HL-60 (cell line): ENCODE measurements around the gene EEF1AKMT1.
"Not testable (repeated sequence)": the region's sequence is repeated elsewhere in the genome, so short reads cannot be mapped to it uniquely, and the experiment has no call there.

Experiments
- DNase-seq, 2 experiments: peaks; one replicate each; pipeline ENCODE4 v3.0.0-alpha.2; 2010 to 2020; ENCODE audit warnings: low read depth in 1 of 2, low spot score in 1 of 2
- H3K27ac ChIP-seq: fragments of 250-450 bp; sonication (Bioruptor Pico); replicated peaks from 2 replicates; pipeline ENCODE4 v1.5.1; 2020; ENCODE audit warnings: mild to moderate bottlenecking, moderate library complexity
- H3K27me3 ChIP-seq: fragments of 250-450 bp; sonication (Bioruptor Pico); 2 replicates; pipeline ENCODE4 v1.5.1; 2021; ENCODE audit warnings: mild to moderate bottlenecking, moderate library complexity; ENCODE audit not compliant: insufficient read depth, poor library complexity, severe bottlenecking
- H3K4me3 ChIP-seq: replicated peaks from 2 replicates; pipeline ENCODE4 v1.5.1; 2011; ENCODE audit warnings: mild to moderate bottlenecking, control low read depth, low read length; ENCODE audit not compliant: insufficient read depth
- GABPA ChIP-seq: IDR thresholded peaks from 2 replicates; pipeline ENCODE4 v1.6.1; 2012; ENCODE audit warnings: low read depth
- POLR2AphosphoS5 ChIP-seq: IDR thresholded peaks from 2 replicates; pipeline ENCODE4 v1.6.1; 2012; ENCODE audit warnings: low read depth
- SPI1 ChIP-seq: IDR thresholded peaks from 2 replicates; pipeline ENCODE4 v1.6.1; 2012; ENCODE audit warnings: low read depth, mild to moderate bottlenecking, borderline replicate concordance
- TF ChIP-seq, protein P1 (sequence below): IDR thresholded peaks from 2 replicates; pipeline ENCODE4 v1.6.1; 2012; ENCODE audit warnings: low read depth; ENCODE audit not compliant: insufficient replicate concordance
- TF ChIP-seq, protein P2 (sequence below): IDR thresholded peaks from one replicate; pipeline ENCODE4 v1.5.1; 2011; ENCODE audit warnings: low read length, control low read depth, inconsistent platforms; ENCODE audit not compliant: insufficient read depth

The EEF1AKMT1 gene

DNA sequence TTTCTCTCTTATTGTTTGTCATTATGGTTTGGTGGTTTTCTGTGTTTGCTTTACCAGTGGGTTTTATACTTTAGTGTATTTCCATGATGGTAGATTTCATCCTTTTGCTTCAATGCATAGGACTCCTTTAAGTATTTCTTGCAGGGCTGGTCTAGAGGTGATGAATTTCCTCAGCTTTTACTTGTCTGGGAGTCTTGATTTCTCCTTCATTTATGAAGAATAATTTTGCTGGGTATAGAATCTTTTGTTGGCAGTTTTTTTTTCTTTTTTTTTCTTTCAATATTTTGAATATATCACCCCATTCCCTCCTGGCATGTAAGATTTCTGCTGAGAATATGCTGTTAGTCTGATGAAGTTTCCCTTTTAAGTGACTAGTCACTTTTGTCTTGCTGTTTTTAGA is 19.8 kb downstream of the EEF1AKMT1 start:
- H3K4me3 ChIP-seq: no peak overlapping the region
- no peak for DNase-seq
- TF ChIP-seq, protein P1, sequence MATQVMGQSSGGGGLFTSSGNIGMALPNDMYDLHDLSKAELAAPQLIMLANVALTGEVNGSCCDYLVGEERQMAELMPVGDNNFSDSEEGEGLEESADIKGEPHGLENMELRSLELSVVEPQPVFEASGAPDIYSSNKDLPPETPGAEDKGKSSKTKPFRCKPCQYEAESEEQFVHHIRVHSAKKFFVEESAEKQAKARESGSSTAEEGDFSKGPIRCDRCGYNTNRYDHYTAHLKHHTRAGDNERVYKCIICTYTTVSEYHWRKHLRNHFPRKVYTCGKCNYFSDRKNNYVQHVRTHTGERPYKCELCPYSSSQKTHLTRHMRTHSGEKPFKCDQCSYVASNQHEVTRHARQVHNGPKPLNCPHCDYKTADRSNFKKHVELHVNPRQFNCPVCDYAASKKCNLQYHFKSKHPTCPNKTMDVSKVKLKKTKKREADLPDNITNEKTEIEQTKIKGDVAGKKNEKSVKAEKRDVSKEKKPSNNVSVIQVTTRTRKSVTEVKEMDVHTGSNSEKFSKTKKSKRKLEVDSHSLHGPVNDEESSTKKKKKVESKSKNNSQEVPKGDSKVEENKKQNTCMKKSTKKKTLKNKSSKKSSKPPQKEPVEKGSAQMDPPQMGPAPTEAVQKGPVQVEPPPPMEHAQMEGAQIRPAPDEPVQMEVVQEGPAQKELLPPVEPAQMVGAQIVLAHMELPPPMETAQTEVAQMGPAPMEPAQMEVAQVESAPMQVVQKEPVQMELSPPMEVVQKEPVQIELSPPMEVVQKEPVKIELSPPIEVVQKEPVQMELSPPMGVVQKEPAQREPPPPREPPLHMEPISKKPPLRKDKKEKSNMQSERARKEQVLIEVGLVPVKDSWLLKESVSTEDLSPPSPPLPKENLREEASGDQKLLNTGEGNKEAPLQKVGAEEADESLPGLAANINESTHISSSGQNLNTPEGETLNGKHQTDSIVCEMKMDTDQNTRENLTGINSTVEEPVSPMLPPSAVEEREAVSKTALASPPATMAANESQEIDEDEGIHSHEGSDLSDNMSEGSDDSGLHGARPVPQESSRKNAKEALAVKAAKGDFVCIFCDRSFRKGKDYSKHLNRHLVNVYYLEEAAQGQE: no peak
- TF ChIP-seq, protein P2, sequence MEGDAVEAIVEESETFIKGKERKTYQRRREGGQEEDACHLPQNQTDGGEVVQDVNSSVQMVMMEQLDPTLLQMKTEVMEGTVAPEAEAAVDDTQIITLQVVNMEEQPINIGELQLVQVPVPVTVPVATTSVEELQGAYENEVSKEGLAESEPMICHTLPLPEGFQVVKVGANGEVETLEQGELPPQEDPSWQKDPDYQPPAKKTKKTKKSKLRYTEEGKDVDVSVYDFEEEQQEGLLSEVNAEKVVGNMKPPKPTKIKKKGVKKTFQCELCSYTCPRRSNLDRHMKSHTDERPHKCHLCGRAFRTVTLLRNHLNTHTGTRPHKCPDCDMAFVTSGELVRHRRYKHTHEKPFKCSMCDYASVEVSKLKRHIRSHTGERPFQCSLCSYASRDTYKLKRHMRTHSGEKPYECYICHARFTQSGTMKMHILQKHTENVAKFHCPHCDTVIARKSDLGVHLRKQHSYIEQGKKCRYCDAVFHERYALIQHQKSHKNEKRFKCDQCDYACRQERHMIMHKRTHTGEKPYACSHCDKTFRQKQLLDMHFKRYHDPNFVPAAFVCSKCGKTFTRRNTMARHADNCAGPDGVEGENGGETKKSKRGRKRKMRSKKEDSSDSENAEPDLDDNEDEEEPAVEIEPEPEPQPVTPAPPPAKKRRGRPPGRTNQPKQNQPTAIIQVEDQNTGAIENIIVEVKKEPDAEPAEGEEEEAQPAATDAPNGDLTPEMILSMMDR: no peak
- TF ChIP-seq GABPA (no peak), SPI1 (no peak), POLR2AphosphoS5 (no peak)
- H3K27ac ChIP-seq: no peak overlapping the region
- H3K27me3 ChIP-seq: no peaks in the 10 kb centered on the region

DNA sequence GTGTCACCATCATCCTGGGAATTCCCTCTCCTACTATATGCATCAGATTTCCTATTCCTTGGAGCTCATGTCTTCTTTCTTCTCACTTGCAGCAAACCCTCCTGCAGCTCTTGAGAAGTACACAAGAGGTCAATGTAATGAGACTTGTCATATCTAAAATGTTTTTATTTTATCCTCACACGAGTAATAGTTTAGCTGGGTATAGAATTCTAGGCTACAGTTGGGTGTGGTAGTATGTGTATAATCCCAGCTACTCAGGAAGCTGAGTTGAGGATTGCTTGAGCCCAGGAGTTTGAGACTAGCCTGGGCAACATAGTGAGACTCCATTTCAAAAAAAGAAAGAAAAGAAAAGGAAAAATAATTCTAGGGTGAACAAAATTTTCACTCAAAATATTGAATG is 24.4 kb downstream of the EEF1AKMT1 start:
- DNase-seq: no peak
- no peak overlapping the region for H3K4me3 ChIP-seq
- H3K27ac ChIP-seq: no peak overlapping the region
- no peaks in the 10 kb centered on the region for H3K27me3 ChIP-seq
- TF ChIP-seq, protein P1: no peak
- TF ChIP-seq POLR2AphosphoS5 (no peak), SPI1 (no peak)

DNA sequence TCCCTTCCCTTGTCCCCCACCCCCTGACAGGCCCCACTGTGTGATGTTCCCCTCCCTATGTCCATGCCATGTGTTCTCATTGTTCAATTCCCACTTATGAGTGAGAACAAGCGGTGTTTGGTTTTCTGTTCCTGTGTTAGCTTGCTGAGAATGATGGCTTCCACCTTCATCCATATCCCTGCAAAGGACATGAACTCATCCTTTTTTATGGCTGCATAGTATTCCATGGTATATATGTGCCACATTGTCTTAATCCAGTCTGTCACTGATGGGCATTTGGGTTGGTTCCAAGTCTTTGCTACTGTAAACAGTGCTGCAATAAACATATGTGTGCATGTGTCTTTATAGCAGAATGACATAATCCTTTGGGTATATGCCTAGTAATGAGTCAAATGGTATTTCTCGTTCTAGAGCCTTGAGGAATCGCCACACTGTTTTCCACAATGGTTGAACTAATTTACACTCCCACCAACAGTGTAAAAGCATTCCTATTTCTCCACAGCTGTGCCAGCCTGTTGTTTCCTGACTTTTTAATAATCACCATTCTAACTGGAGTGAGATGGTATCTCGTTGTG is 29.8 kb downstream of the EEF1AKMT1 start:
- not testable (repeated sequence) for H3K27me3 ChIP-seq, H3K27ac ChIP-seq, DNase-seq, H3K4me3 ChIP-seq

DNA sequence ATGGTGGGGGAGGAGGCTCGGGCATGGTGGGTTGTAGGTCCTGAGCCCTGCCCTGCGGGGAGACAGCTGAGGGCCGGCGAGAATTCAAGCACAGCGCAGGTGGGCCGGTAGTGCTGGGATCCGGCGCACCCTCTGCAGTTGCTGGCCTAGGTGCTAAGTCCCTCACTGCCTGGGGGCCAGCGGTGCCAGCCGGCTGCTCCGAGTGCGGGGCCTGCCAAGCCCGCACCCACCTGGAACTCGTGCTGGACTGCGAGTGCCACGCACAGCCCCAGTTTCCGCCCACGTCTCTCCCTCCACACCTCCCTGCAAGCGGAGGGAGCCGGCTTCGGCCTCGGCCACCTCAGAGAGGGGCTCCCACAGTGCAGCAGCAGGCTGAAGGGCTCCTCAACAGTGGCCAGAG is 33.7 kb downstream of the EEF1AKMT1 start:
- DNase-seq: no peak
- no peak for TF ChIP-seq SPI1
- TF ChIP-seq, protein P1: no peak
- TF ChIP-seq, protein P2: no peak
- TF ChIP-seq GABPA: no peak

More for the DNA sequence above, 33.7 kb downstream of the EEF1AKMT1 start:
- Histone ChIP-seq H3K27ac (no peak overlapping the region), H3K27me3 (no peaks in the 10 kb centered on the region), H3K4me3 (no peak overlapping the region)
